ENCODE measurements around the gene ITIH1. TPM values are rescaled to one million over a fixed set of nuclear protein-coding genes. Genes with fewer than 3 reads are reported as not detected.

The ITIH1 gene
- total and polyA plus RNA-seq, 2 experiments from 2014 or later, result not detected

GRCh38 chr3:52773361-52774065 lies 3.9 kb upstream of the ITIH1 start:
- Histone ChIP-seq H3K79me2 (replicated peaks; ENCODE audit: insufficient read depth) (peaks cover 17% of the 10 kb centered on the region), H4K20me1 (replicated peaks; ENCODE audit: insufficient read depth) (no peaks in the 10 kb centered on the region), H3K9me2 (ENCODE audit: insufficient read depth) (no peaks in the 10 kb centered on the region), H3K4me1 (ENCODE audit: insufficient read depth) (peaks cover 8% of the 10 kb centered on the region), H3K27ac (ENCODE audit: low read depth) (no peak overlapping the region), H3K4me3 (no peak overlapping the region), H3F3A (replicated peaks; ENCODE audit: low read depth) (0 out of 2 replicates have a peak, but pooled peaks cover 3% of the 10 kb centered on the region), H2AFZ (no peak overlapping the region), H3K27me3 (ENCODE audit: insufficient read depth) (no peaks in the 10 kb centered on the region), H3K36me3 (ENCODE audit: insufficient read depth) (no peaks in the 10 kb centered on the region), H3K4me2 (no peak overlapping the region)
- no peak overlapping the region for H3K27ac Mint-ChIP-seq
- H3K4me3 Mint-ChIP-seq, result no peak overlapping the region; the same call in 2 of the 3 replicates
- ATAC-seq, result no peak
- TF ChIP-seq ETS1 (IDR thresholded peaks at IDR 0.05), result no peak
- TF ChIP-seq EZH2 (IDR thresholded peaks at IDR 0.05; ENCODE audit: low read depth, unreplicated experiment), result no peak
- no peak for TF ChIP-seq EZH2phosphoT487 (IDR thresholded peaks at IDR 0.05; ENCODE audit: unreplicated experiment)
- TF ChIP-seq POLR2AphosphoS5 (IDR thresholded peaks at IDR 0.05; ENCODE audit: low read depth), result no peak
- TF ChIP-seq JUNB (IDR thresholded peaks at IDR 0.05; ENCODE audit: unreplicated experiment), result no peak
- no peak for TF ChIP-seq ZNF462 (CRISPR knock-in tag; IDR thresholded peaks at IDR 0.05)
- no peak for TF ChIP-seq CREB1 (CRISPR knock-in tag; IDR thresholded peaks at IDR 0.05; ENCODE audit: low read depth)
- no peak for TF ChIP-seq ZNF114 (CRISPR knock-in tag; IDR thresholded peaks at IDR 0.05)
- TF ChIP-seq NANOG (IDR thresholded peaks at IDR 0.05; ENCODE audit: borderline replicate concordance), result no peak
- TF ChIP-seq CTCF (conservative IDR thresholded peaks at IDR 0.05; ENCODE audit: low read depth in 2 of 2), result no peak
- TF ChIP-seq ZNF331 (CRISPR knock-in tag; IDR thresholded peaks at IDR 0.05; ENCODE audit: low read depth), result no peak
- TF ChIP-seq STAT1 (IDR thresholded peaks at IDR 0.05; ENCODE audit: unreplicated experiment), result no peak
- no peak for TF ChIP-seq REST (IDR thresholded peaks at IDR 0.05; ENCODE audit: unreplicated experiment)
- H3K9me3 Mint-ChIP-seq, result no peaks in the 10 kb centered on the region
- peaks cover 5% of the 10 kb centered on the region for H3K27me3 Mint-ChIP-seq (ENCODE audit: insufficient read depth, low read depth, poor library complexity)
- no peaks in the 10 kb centered on the region for H3K36me3 Mint-ChIP-seq (ENCODE audit: low read depth)
- H3K4me1 Mint-ChIP-seq, result peaks cover 7% of the 10 kb centered on the region; the same call in 2 of the 3 replicates
- DNase-seq (ENCODE audit: low spot score), result no peak
